Gastroesophageal sphincter (tissue), 4 donors: ENCODE results near the gene ETNPPL. TPM values are rescaled to one million over a fixed set of nuclear protein-coding genes. Genes with fewer than 3 reads are reported as not detected.

Experiments
- ATAC-seq: fragments of 150-250 bp; one replicate; pipeline ENCODE4 v1.9.1; 2016; ENCODE audit warnings: mild to moderate bottlenecking, moderate library complexity
- H3K27ac ChIP-seq, 4 donors: fragments of 200-600 bp; sonication (generic) in 3 of 4; 1 replicate in 3 of 4; 2 replicates in 1 of 4; pipeline ENCODE4 v1.5.1; 2016 to 2019
- H3K27me3 ChIP-seq: fragments of 200-600 bp; sonication (generic); one replicate; pipeline ENCODE4 v1.5.1; 2019
- H3K36me3 ChIP-seq, 2 donors: fragments of 200-600 bp; sonication (generic); one replicate each; pipeline ENCODE4 v1.5.1; 2019; ENCODE audit warnings: control low read depth in 1 of 2
- H3K4me1 ChIP-seq, 3 donors: fragments of 200-600 bp; sonication (generic); 1 replicate in 2 of 3; 2 replicates in 1 of 3; pipeline ENCODE4 v1.5.1; 2016 to 2019; ENCODE audit warnings: control low read depth in 2 of 3
- H3K4me3 ChIP-seq, 2 donors: fragments of 200-600 bp; sonication (generic); one replicate each; pipeline ENCODE4 v1.5.1; 2019; ENCODE audit warnings: mild to moderate bottlenecking in 1 of 2, moderate library complexity in 1 of 2
- H3K9me3 ChIP-seq, 3 donors: fragments of 200-600 bp; sonication (generic); one replicate each; pipeline ENCODE4 v1.5.1; 2017 to 2019; ENCODE audit warnings: control low read depth in 2 of 3
- EP300 ChIP-seq: sonication (generic); formaldehyde crosslinking; IDR thresholded peaks from one replicate; pipeline ENCODE4 v1.6.1; 2017; ENCODE audit warnings: antibody characterized with exemption, mild to moderate bottlenecking
- POLR2A ChIP-seq, 2 donors: fragments of 450-650 bp; IDR thresholded peaks; one replicate each; pipeline ENCODE4 v1.6.1; 2017; ENCODE audit warnings: antibody characterized with exemption in 2 of 2, mild to moderate bottlenecking in 2 of 2, moderate library complexity in 1 of 2
- POLR2AphosphoS5 ChIP-seq: sonication (generic); formaldehyde crosslinking; IDR thresholded peaks from one replicate; pipeline ENCODE4 v1.6.1; 2017; ENCODE audit warnings: antibody characterized with exemption
- WGBS, 2 donors: methylation state at CpG; one replicate each; pipeline ENCODE4 v1.1.5; 2018; ENCODE audit warnings: low coverage in 1 of 2; 5-methylcytosine and 5-hydroxymethylcytosine counted together
- total RNA-seq, 4 donors: library from RNA; depleted of rRNA; stranded (reverse); fragments of >200 nt; gene quantifications; one replicate each; pipeline ENCODE4 v1.1.0, GENCODE V29; 2016
- TF ChIP-seq, protein P1 (sequence below), 4 experiments: fragments of 200-600 bp in 2 of 4; fragments of 450-650 bp in 2 of 4; sonication (generic) in 1 of 4; IDR thresholded peaks; one replicate each; pipeline ENCODE4 v1.5.1; 2017 to 2019; ENCODE audit warnings: antibody characterized with exemption in 4 of 4, mild to moderate bottlenecking in 2 of 4, moderate library complexity in 2 of 4

Gene ETNPPL
- total RNA-seq, 4 donors from 2014 or later = not detected

DNA sequence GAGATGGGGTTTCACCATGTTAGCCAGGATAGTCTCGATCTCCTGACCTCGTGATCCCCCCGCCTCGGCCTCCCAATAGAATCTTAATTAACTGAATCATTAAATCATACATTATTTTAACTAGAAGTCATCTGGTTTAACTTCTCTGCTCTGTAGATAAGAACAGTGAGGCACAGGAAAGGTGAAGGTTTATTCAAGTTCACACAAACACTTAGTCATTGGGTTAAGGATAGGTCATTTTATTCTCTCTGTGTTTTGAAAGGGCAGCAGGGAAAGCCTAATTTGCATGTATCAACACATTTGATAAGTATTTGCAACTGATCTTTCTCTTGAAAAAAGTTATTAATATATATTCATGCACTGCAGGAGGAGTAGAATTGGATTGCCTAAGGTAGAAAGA, 1.1 kb upstream of the ETNPPL start:
- 90% methylated on average over 4 of the region's 4 CpGs; no CpG with 5 or more reads in 1 of the 2 donors for whole genome bisulfite sequencing, 2 donors
- peaks cover 29% of the 10 kb centered on the region for H3K27me3 ChIP-seq
- no peaks in the 10 kb centered on the region for H3K36me3 ChIP-seq
- peaks cover 0 to 17% (median 9%) of the 10 kb centered on the region in 3 donors for H3K4me1 ChIP-seq
- no peak for ATAC-seq
- no peak overlapping the region for H3K27ac ChIP-seq
- no peaks in the 10 kb centered on the region for H3K9me3 ChIP-seq
- TF ChIP-seq POLR2AphosphoS5 (no peak), EP300 (no peak), POLR2A (IDR thresholded peaks at IDR 0.05) (no peak)
- TF ChIP-seq, protein P1, sequence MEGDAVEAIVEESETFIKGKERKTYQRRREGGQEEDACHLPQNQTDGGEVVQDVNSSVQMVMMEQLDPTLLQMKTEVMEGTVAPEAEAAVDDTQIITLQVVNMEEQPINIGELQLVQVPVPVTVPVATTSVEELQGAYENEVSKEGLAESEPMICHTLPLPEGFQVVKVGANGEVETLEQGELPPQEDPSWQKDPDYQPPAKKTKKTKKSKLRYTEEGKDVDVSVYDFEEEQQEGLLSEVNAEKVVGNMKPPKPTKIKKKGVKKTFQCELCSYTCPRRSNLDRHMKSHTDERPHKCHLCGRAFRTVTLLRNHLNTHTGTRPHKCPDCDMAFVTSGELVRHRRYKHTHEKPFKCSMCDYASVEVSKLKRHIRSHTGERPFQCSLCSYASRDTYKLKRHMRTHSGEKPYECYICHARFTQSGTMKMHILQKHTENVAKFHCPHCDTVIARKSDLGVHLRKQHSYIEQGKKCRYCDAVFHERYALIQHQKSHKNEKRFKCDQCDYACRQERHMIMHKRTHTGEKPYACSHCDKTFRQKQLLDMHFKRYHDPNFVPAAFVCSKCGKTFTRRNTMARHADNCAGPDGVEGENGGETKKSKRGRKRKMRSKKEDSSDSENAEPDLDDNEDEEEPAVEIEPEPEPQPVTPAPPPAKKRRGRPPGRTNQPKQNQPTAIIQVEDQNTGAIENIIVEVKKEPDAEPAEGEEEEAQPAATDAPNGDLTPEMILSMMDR (IDR thresholded peaks at IDR 0.05) = no peak
- no peak overlapping the region for H3K4me3 ChIP-seq

DNA sequence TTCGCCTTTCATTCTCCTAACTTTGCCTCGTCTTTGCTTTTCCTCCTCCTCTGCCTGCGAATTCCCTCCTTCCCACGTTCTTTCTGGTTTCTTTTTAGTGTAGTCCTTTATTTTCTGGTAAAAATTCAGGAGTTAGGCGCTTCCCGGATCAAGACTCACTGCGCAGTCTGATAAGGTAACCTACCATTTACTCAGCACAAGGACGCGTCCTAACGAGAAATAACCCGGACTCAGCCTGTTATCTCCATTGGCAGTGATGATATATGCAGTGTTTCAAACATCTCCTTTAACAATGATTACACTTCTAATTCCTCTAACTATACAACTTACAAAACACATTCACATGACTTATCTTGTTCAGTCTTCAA, 357 bp upstream of the ETNPPL start:
- Histone ChIP-seq H3K4me3 (peak overlapping the region; percentile 26 to 56), H3K9me3 (no peaks in the 10 kb centered on the region), H3K27me3 (peaks cover 37% of the 10 kb centered on the region), H3K4me1 (peaks cover 0 to 17% (median 9%) of the 10 kb centered on the region in 3 donors), H3K36me3 (no peaks in the 10 kb centered on the region), H3K27ac (no peak overlapping the region)
- no peak for ATAC-seq
- TF ChIP-seq EP300 (no peak), POLR2AphosphoS5 (no peak), POLR2A (IDR thresholded peaks at IDR 0.05) (no peak)
- TF ChIP-seq, protein P1 (IDR thresholded peaks at IDR 0.05) = no peak
- WGBS, 2 donors = 10 to 16% methylated on average over 10 to 11 of the region's 11 CpGs

DNA sequence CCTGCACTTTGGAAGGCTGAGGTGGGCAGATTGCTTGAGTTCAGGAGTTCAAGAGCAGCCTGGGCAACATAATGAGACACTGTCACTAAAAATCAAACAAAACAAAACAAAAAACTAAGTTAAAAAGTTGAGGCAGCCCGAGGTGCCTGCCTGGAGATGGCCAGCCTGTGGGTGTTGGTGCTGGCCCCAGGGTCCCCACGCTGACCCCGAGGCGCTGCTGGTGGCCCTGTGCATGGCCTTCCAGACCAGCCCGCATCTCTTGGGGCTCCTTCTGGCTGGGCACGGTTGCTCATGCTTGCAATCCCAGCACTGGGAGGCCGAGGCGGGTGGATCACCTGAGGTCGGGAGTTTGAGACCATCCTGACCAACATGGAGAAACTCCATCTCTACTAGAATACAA, 4.4 kb downstream of the ETNPPL start:
- H3K4me1 ChIP-seq = peaks cover 0 to 17% (median 9%) of the 10 kb centered on the region in 3 donors
- H3K4me3 ChIP-seq = no peak overlapping the region
- H3K36me3 ChIP-seq = no peaks in the 10 kb centered on the region
- peaks cover 37% of the 10 kb centered on the region for H3K27me3 ChIP-seq
- H3K9me3 ChIP-seq = no peaks in the 10 kb centered on the region
- WGBS, 2 donors = 80 to 86% methylated on average over 1 to 7 of the region's 9 CpGs
- TF ChIP-seq POLR2A (IDR thresholded peaks at IDR 0.05) (no peak), EP300 (no peak), POLR2AphosphoS5 (no peak)
- TF ChIP-seq, protein P1 (IDR thresholded peaks at IDR 0.05) = no peak
- no peak for ATAC-seq
- H3K27ac ChIP-seq = no peak overlapping the region

DNA sequence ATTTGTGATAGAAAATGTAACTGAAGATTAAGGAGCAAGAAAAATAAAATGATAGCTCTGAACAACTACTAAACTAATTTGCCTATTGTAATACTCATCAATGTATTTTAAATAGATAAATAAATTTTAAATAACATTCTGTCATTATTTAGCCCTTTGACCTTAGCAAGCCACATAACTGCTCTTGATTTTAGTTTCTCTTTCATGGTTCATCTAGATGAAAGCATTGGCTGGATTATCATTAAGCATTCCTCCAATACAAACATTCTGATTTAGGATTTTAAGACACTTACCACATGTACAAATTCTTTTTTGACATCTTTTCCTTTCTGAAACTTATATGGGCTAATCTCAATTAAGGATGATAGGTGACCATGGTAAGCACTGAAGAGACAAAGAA, 8.5 kb downstream of the ETNPPL start:
- no peak for ATAC-seq
- Histone ChIP-seq H3K27me3 (peaks cover 10% of the 10 kb centered on the region), H3K36me3 (no peaks in the 10 kb centered on the region), H3K4me1 (no peaks in the 10 kb centered on the region), H3K27ac (no peak overlapping the region), H3K4me3 (no peak overlapping the region), H3K9me3 (no peaks in the 10 kb centered on the region)
- TF ChIP-seq, protein P1 (IDR thresholded peaks at IDR 0.05) = no peak
- no peak for TF ChIP-seq POLR2A (IDR thresholded peaks at IDR 0.05)
- no peak for TF ChIP-seq POLR2AphosphoS5
- TF ChIP-seq EP300 = no peak

DNA sequence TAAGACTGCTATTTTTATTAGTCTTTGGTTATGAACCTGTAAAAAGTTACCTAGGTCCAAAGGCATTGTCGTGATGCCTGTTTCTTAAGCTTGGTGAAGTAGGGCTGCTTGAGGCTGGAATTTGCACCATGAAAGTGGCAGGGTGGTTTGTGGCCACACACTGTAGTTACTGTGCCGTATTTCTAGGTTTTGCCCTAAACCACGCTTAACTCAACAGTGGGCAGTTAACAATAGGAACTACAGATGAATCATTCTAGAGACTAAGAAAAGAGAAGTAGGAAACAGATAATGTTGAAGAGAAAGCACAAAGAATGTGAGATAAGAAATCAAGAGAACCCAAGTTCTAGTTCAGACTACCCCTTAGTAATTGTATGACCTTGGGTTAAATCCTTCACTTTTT, 11.5 kb downstream of the ETNPPL start:
- TF ChIP-seq POLR2AphosphoS5 (no peak), EP300 (no peak), POLR2A (IDR thresholded peaks at IDR 0.05) (no peak)
- TF ChIP-seq, protein P1 (IDR thresholded peaks at IDR 0.05) = no peak
- no peaks in the 10 kb centered on the region for H3K9me3 ChIP-seq
- no peaks in the 10 kb centered on the region for H3K4me1 ChIP-seq
- no peak overlapping the region for H3K27ac ChIP-seq
- no peak overlapping the region for H3K4me3 ChIP-seq
- WGBS, 2 donors = 69 to 90% methylated on average over 2 to 3 of the region's 3 CpGs
- no peak for ATAC-seq
- no peaks in the 10 kb centered on the region for H3K27me3 ChIP-seq
- H3K36me3 ChIP-seq = no peaks in the 10 kb centered on the region
